ENCODE data around the gene ZNF460. TPM values are rescaled to one million over a fixed set of nuclear protein-coding genes. Genes with fewer than 3 reads are reported as not detected.

Gene ZNF460
- total and polyA plus RNA-seq, 2 of the 13 experiments (the other 11 are each of a cell fraction or from before 2014, with no cell fraction given): 14.5 to 44.8 TPM

GRCh38 chr19:57240311-57241090 lies 39.8 kb upstream of the ZNF460 start, which contains the start of gene ZNF805 (continued):
- TF ChIP-seq ZNF142 (CRISPR knock-in tag; IDR thresholded peaks at IDR 0.05): peak; percentile 25; the same call in 1 of the 2 replicates
- peak; percentile 64; the same call in 1 of the 2 replicates for TF ChIP-seq BORCS8-MEF2B (CRISPR knock-in tag; IDR thresholded peaks at IDR 0.05)
- TF ChIP-seq ZNF354B (CRISPR knock-in tag; IDR thresholded peaks at IDR 0.05): no peak
- TF ChIP-seq, protein P1, sequence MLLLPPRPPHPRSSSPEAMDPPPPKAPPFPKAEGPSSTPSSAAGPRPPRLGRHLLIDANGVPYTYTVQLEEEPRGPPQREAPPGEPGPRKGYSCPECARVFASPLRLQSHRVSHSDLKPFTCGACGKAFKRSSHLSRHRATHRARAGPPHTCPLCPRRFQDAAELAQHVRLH (CRISPR knock-in tag; IDR thresholded peaks at IDR 0.05; ENCODE audit: borderline replicate concordance, low read depth): 0 out of 2 replicates have a peak, but pooled peaks have one; percentile 23
- peak; percentile 87 for TF ChIP-seq ELF1 (CRISPR knock-in tag; IDR thresholded peaks at IDR 0.05)
- peak; percentile 92; the same call in 1 of the 2 replicates for TF ChIP-seq IRF2 (CRISPR knock-in tag; IDR thresholded peaks at IDR 0.05)
- TF ChIP-seq, protein P2, sequence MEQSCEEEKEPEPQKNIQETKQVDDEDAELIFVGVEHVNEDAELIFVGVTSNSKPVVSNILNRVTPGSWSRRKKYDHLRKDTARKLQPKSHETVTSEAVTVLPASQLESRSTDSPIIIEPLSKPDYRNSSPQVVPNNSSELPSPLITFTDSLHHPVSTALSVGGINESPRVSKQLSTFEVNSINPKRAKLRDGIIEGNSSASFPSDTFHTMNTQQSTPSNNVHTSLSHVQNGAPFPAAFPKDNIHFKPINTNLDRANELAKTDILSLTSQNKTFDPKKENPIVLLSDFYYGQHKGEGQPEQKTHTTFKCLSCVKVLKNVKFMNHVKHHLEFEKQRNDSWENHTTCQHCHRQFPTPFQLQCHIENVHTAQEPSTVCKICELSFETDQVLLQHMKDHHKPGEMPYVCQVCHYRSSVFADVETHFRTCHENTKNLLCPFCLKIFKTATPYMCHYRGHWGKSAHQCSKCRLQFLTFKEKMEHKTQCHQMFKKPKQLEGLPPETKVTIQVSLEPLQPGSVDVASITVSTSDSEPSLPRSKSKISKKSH (CRISPR knock-in tag; IDR thresholded peaks at IDR 0.05; ENCODE audit: borderline replicate concordance): 0 out of 2 replicates have a peak, but pooled peaks have one; percentile 39
- TF ChIP-seq ZSCAN31 (CRISPR knock-in tag; IDR thresholded peaks at IDR 0.05; ENCODE audit: low read depth): peak; percentile 61; the same call in 1 of the 2 replicates
- no peak for TF ChIP-seq HOMEZ (CRISPR knock-in tag; IDR thresholded peaks at IDR 0.05; ENCODE audit: low read depth)
- TF ChIP-seq NFRKB (IDR thresholded peaks at IDR 0.05): no peak
- 0 out of 2 replicates have a peak, but pooled peaks have one; percentile 44 for TF ChIP-seq MAF1 (CRISPR knock-in tag; IDR thresholded peaks at IDR 0.05; ENCODE audit: borderline replicate concordance)
- peak; percentile 85; the same call in 1 of the 2 replicates for TF ChIP-seq HOXA5 (CRISPR knock-in tag; IDR thresholded peaks at IDR 0.05)
- TF ChIP-seq REPIN1 (CRISPR knock-in tag; IDR thresholded peaks at IDR 0.05; ENCODE audit: borderline replicate concordance, low read depth): peak; percentile 79
- TF ChIP-seq TP53 (CRISPR knock-in tag; conservative IDR thresholded peaks at IDR 0.05): 0 out of 2 replicates have a peak, but pooled peaks have one; percentile 30
- TF ChIP-seq CHD2 (IDR thresholded peaks at IDR 0.05; ENCODE audit: low read depth, low read length): peak; percentile 73; the same call in 1 of the 2 replicates
- TF ChIP-seq FOXK1 (CRISPR knock-in tag; IDR thresholded peaks at IDR 0.05; ENCODE audit: borderline replicate concordance, low read depth): peak; percentile 76; the same call in 1 of the 2 replicates
- TF ChIP-seq FIP1L1 (IDR thresholded peaks at IDR 0.05; ENCODE audit: borderline replicate concordance, insufficient read depth, low read depth, low read length): 0 out of 2 replicates have a peak, but pooled peaks have one; percentile 17
